GM23248 (cell line): ENCODE measurements around the gene ASAP2. TPM values are rescaled to one million over a fixed set of nuclear protein-coding genes. Genes with fewer than 3 reads are reported as not detected.

Experiments
- DNase-seq: peaks from one replicate; pipeline ENCODE4 v3.0.0-alpha.2; 2015
- H2AFZ ChIP-seq: fragments of 200-600 bp; sonication (generic); 2 replicates; pipeline ENCODE4 v1.6.1; 2016; ENCODE audit warnings: antibody characterized with exemption
- H3F3A ChIP-seq: fragments of 200-600 bp; sonication (generic); 2 replicates; pipeline ENCODE4 v1.6.1; 2016; ENCODE audit warnings: mild to moderate bottlenecking, antibody characterized with exemption, mixed run types; ENCODE audit not compliant: insufficient read depth
- H3K27ac ChIP-seq: fragments of 200-600 bp; sonication (generic); 2 replicates; pipeline ENCODE4 v1.5.1; 2016; ENCODE audit warnings: mild to moderate bottlenecking
- H3K27me3 ChIP-seq: fragments of 200-600 bp; sonication (generic); replicated peaks from 2 replicates; pipeline ENCODE4 v1.6.1; 2016; ENCODE audit warnings: mild to moderate bottlenecking; ENCODE audit not compliant: insufficient read depth
- H3K36me3 ChIP-seq: fragments of 200-600 bp; sonication (generic); 2 replicates; pipeline ENCODE4 v1.6.1; 2016; ENCODE audit warnings: low read depth, mild to moderate bottlenecking
- H3K4me1 ChIP-seq: fragments of 200-600 bp; sonication (generic); 2 replicates; pipeline ENCODE4 v1.6.1; 2016; ENCODE audit warnings: mild to moderate bottlenecking; ENCODE audit not compliant: insufficient read depth
- H3K4me2 ChIP-seq: fragments of 200-600 bp; sonication (generic); one replicate; pipeline ENCODE4 v1.6.1; 2016; ENCODE audit warnings: mild to moderate bottlenecking; ENCODE audit not compliant: unreplicated experiment
- H3K4me3 ChIP-seq: fragments of 200-600 bp; sonication (generic); 2 replicates; pipeline ENCODE4 v1.5.1; 2016; ENCODE audit warnings: mild to moderate bottlenecking
- H3K79me2 ChIP-seq: fragments of 200-600 bp; sonication (generic); 2 replicates; pipeline ENCODE4 v1.6.1; 2016; ENCODE audit warnings: mild to moderate bottlenecking; ENCODE audit not compliant: insufficient read depth
- H3K9ac ChIP-seq: fragments of 200-600 bp; sonication (generic); 2 replicates; pipeline ENCODE4 v1.6.1; 2016; ENCODE audit warnings: mild to moderate bottlenecking
- H3K9me2 ChIP-seq: fragments of 200-600 bp; sonication (generic); 2 replicates; pipeline ENCODE4 v1.6.1; 2016; ENCODE audit warnings: mixed run types, mild to moderate bottlenecking, moderate library complexity; ENCODE audit not compliant: insufficient read depth
- H3K9me3 ChIP-seq: fragments of 200-600 bp; sonication (generic); one replicate; pipeline ENCODE4 v1.6.1; 2017; ENCODE audit warnings: low read depth
- H4K20me1 ChIP-seq: fragments of 200-600 bp; sonication (generic); 2 replicates; pipeline ENCODE4 v1.6.0; 2016; ENCODE audit not compliant: insufficient read depth
- EZH2 ChIP-seq: fragments of 200-600 bp; sonication (generic); IDR thresholded peaks from 2 replicates; pipeline ENCODE4 v1.6.1; 2018; ENCODE audit warnings: antibody characterized with exemption, mild to moderate bottlenecking; ENCODE audit not compliant: insufficient read depth, poor library complexity, severe bottlenecking
- EZH2phosphoT487 ChIP-seq: fragments of 200-600 bp; sonication (generic); IDR thresholded peaks from 2 replicates; pipeline ENCODE4 v1.6.1; 2018; ENCODE audit warnings: antibody characterized with exemption, moderate library complexity, mild to moderate bottlenecking, low read depth; ENCODE audit not compliant: insufficient read depth
- WGBS, 2 experiments: methylation state at CpG; one replicate each; pipeline ENCODE4 v1.1.6; 2015 to 2017; ENCODE audit warnings: low lambda C conversion rate in 2 of 2, low coverage in 1 of 2; ENCODE audit errors: missing lambda C conversion rate in 2 of 2; 5-methylcytosine and 5-hydroxymethylcytosine counted together
- in situ Hi-C: fragments of 300-500 bp; cut with MboI; formaldehyde crosslinking; loops from 2 replicates; pipeline ENCODE4 v1.15.0; 2020
- polyA plus RNA-seq: library from polyadenylated mRNA; unstranded; fragments of >200 nt; fragmentation: Nextera tagmentation; extraction: Ambion mirVana; gene quantifications from 2 replicates; pipeline ENCODE4 v1.2.1, GENCODE V29; 2016
- total RNA-seq: library from RNA; depleted of rRNA; stranded (reverse); fragments of >200 nt; shearing (Covaris generic); gene quantifications from 2 replicates; pipeline ENCODE4 v1.2.3, GENCODE V29; 2014

Gene ASAP2
- total and polyA plus RNA-seq, 2 experiments from 2014 or later = 8.8 to 49.6 TPM

DNA sequence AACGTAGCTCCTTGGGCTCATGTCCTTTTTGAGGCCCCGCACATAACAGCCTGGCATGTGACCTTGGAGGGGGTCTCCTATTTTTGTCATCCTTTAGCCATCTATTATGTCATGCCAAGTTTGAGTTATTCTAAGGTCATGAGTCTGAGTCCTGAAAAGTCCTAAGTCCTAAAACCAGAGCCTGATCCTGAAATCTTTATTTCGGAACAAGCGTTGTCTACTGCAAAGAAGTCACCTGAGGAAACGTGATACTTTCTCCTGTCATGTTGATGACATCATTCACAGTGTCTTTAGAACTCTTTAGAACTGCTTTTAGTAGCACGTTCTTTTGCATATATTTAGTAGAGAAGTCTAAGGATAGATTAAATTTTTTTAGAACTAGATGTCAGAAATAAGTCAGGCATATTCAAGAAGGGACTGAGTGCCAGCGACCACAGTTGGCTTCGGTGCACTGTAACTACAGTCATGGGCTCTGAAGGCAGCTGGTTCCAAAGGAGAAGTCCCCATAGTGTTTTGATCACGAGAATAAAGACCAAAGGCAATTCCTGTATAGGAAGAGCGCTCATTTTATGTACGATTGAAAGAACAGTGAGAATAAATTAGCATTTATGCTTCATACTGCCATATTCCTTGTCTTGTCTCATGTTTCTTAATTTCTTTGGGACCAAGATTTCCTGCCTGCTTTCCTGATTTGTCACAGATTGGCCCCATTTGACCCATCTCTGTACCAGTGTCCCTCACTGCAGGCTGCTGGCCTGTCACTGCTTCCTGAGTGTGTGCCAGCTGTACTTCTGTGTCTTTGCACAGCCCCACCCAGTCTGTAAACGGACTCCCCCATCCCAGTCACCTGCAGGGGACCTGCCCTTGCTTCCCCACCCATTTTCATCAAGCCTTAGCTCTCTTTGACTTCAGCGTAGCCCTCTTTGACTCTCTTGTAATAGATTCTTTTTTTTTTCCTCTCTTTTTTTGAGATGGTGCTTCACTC lies 75.8 kb downstream of the ASAP2 start:
- no peak overlapping the region for H2AFZ ChIP-seq
- no peaks in the 10 kb centered on the region for H4K20me1 ChIP-seq
- H3K9me3 ChIP-seq = no peaks in the 10 kb centered on the region
- peaks cover 29% of the 10 kb centered on the region; the same call in 1 of the 2 replicates for H3K36me3 ChIP-seq
- no peak for DNase-seq
- no peak overlapping the region for H3K4me2 ChIP-seq
- H3K4me1 ChIP-seq = peaks cover 29% of the 10 kb centered on the region
- in situ Hi-C loops = no loop called here
- WGBS, 2 experiments = 86% methylated on average over 13 of the region's 13 CpGs
- H3K9me2 ChIP-seq = no peaks in the 10 kb centered on the region
- no peak overlapping the region for H3K4me3 ChIP-seq
- no peak overlapping the region for H3K27ac ChIP-seq
- no peak overlapping the region for H3K9ac ChIP-seq
- H3F3A ChIP-seq = peaks cover 45% of the 10 kb centered on the region
- TF ChIP-seq EZH2phosphoT487 = no peak
- H3K79me2 ChIP-seq = peaks cover 96% of the 10 kb centered on the region
- no peaks in the 10 kb centered on the region for H3K27me3 ChIP-seq

DNA sequence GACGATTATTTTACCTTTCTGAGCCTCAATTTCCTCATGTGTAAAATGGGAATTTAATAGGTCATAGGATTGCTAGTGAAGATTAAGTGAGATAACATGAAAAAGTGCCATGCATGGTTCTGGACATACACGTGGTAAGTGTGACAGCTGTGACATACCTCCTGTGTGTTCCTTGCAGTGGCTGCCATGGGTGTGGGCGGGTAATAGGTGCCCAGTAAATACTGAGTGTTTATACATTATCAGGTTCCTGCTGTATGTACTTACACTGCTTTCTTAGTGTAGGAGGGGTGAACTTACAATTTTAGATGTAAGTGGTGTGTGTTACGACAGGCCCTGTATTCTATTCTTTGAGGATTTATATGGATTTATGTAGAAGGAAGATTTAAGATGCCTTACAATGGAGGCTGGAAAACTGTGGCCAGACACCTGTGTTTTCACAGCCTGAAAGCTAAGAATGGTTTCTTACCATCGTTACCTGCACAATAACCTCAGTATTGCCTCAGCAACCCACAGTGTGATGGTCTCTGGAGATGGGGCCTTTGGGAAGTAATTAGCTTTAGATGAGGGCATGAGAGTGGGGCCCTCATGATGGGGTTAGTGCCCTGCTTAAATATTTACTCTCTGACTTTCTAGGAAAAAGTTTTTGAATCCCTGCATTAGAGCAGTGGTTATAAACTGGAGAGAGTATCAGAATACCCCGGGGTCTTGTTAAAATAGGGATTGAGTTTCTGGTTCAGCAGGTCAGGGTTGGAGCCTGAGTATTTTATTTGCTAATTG lies 78.1 kb downstream of the ASAP2 start:
- H3K9ac ChIP-seq = no peak overlapping the region
- no peak overlapping the region for H2AFZ ChIP-seq
- H3K4me3 ChIP-seq = no peak overlapping the region
- 96% methylated on average over 6 of the region's 6 CpGs for WGBS, 2 experiments
- no peak for DNase-seq
- no peaks in the 10 kb centered on the region for H3K9me2 ChIP-seq
- H3K79me2 ChIP-seq = peaks cover 82% of the 10 kb centered on the region
- no peaks in the 10 kb centered on the region for H4K20me1 ChIP-seq
- peak overlapping the region; percentile 98; the same call in 1 of the 2 replicates for H3K27ac ChIP-seq
- H3K9me3 ChIP-seq = no peaks in the 10 kb centered on the region
- TF ChIP-seq EZH2 (no peak), EZH2phosphoT487 (no peak)
- no peaks in the 10 kb centered on the region for H3K27me3 ChIP-seq
- no peak overlapping the region for H3K4me2 ChIP-seq
- peaks cover 35% of the 10 kb centered on the region; the same call in 1 of the 2 replicates for H3K36me3 ChIP-seq
- peaks cover 64% of the 10 kb centered on the region for H3F3A ChIP-seq
- H3K4me1 ChIP-seq = peaks cover 48% of the 10 kb centered on the region
- in situ Hi-C loops = no loop called here

- H3K4me3 ChIP-seq = no peak overlapping the region
- H3K36me3 ChIP-seq = peaks cover 32% of the 10 kb centered on the region; the same call in 1 of the 2 replicates
- no peak for DNase-seq
- in situ Hi-C loops = no loop called here
- 59 to 64% methylated on average over 2 of the region's 2 CpGs for WGBS, 2 experiments
- TF ChIP-seq EZH2 (no peak), EZH2phosphoT487 (no peak)
- H3K27me3 ChIP-seq = no peaks in the 10 kb centered on the region
- H3K4me1 ChIP-seq = peaks cover 49% of the 10 kb centered on the region
- H3K79me2 ChIP-seq = peaks cover 82% of the 10 kb centered on the region
- peak overlapping the region; percentile 98 for H3K27ac ChIP-seq
- no peaks in the 10 kb centered on the region for H3K9me3 ChIP-seq
- H3K4me2 ChIP-seq = no peak overlapping the region
- H3F3A ChIP-seq = peaks cover 70% of the 10 kb centered on the region
- H3K9me2 ChIP-seq = no peaks in the 10 kb centered on the region
- no peak overlapping the region for H2AFZ ChIP-seq
- no peaks in the 10 kb centered on the region for H4K20me1 ChIP-seq
- H3K9ac ChIP-seq = peak overlapping the region; percentile 10; the same call in 1 of the 2 replicates
These were observed 78.8 kb downstream of the ASAP2 start for GRCh38 chr2:9285385-9285920.

DNA sequence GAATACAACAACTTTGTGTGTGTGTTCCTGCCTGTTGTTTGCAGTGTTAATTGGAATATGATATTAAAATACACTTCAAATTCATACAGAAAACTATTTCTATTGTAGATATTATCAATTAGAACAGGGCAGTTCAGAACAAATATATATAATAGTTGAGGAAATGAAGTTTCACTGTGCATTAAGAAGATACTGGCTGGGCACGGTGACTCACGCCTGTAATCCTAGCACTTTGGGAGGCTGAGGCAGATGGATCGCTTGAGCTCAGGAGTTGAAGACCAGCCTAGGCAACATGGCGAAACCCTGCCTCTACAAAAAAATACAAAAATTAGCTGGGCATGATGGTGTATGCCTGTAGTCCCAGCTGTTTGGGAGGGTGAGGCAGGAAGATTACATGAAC lies 79.3 kb downstream of the ASAP2 start:
- no peaks in the 10 kb centered on the region for H4K20me1 ChIP-seq
- no peak for DNase-seq
- peaks cover 82% of the 10 kb centered on the region for H3K79me2 ChIP-seq
- peaks cover 49% of the 10 kb centered on the region for H3K4me1 ChIP-seq
- H3F3A ChIP-seq = peaks cover 72% of the 10 kb centered on the region
- H3K9me2 ChIP-seq = no peaks in the 10 kb centered on the region
- H3K9ac ChIP-seq = peak overlapping the region; percentile 10; the same call in 1 of the 2 replicates
- no peak overlapping the region for H2AFZ ChIP-seq
- 84 to 88% methylated on average over 4 of the region's 4 CpGs for WGBS, 2 experiments
- in situ Hi-C loops = no loop called here
- no peak overlapping the region for H3K4me2 ChIP-seq
- H3K27ac ChIP-seq = peak overlapping the region; percentile 98
- H3K27me3 ChIP-seq = no peaks in the 10 kb centered on the region
- peaks cover 30% of the 10 kb centered on the region; the same call in 1 of the 2 replicates for H3K36me3 ChIP-seq
- no peaks in the 10 kb centered on the region for H3K9me3 ChIP-seq
- TF ChIP-seq EZH2 = no peak
- TF ChIP-seq EZH2phosphoT487 = no peak
- no peak overlapping the region for H3K4me3 ChIP-seq
